GM18526 (cell line): Measurements from ENCODE around the gene FGF19.

ENCODE experiments used
- POLR2A ChIP-seq: IDR thresholded peaks from 3 replicates; pipeline ENCODE4 v1.6.1; 2011; ENCODE audit not compliant: insufficient read length; ENCODE audit errors: extremely low read depth

FGF19 gene

DNA sequence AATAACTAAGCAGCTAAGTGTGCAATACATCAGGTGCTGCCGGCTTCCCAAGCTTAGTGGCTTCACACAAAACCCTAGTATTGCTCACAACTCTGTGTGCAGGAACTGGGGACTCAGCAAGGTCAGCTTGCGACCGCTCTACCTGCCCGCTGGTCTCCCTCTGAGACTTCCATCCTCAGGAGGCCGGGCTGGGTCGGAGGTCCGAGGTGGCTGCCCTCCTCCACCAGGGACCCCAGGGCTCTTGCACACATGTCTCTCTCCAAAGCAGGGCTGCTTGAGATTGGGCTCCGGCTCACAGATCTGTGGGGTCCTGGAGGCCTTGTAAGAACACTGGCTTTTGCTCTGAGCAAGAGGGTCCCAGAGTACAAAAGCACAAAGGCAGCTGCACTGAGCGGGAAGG, 25.4 kb upstream of the FGF19 start:
- no peak for TF ChIP-seq POLR2A

GRCh38 chr11:69727266-69727665, 23.4 kb upstream of the FGF19 start:
- TF ChIP-seq POLR2A = no peak

- TF ChIP-seq POLR2A = no peak
Measured at GRCh38 chr11:69726481-69726880, 22.7 kb upstream of the FGF19 start.

- no peak for TF ChIP-seq POLR2A
Measured at GRCh38 chr11:69726019-69726418, 22.2 kb upstream of the FGF19 start.

- no peak for TF ChIP-seq POLR2A
Measured at GRCh38 chr11:69721745-69722144, 17.9 kb upstream of the FGF19 start.

- no peak for TF ChIP-seq POLR2A
Measured at GRCh38 chr11:69721106-69721505, 17.3 kb upstream of the FGF19 start.

GRCh38 chr11:69718912-69719311, 15.1 kb upstream of the FGF19 start:
- TF ChIP-seq POLR2A = no peak

DNA sequence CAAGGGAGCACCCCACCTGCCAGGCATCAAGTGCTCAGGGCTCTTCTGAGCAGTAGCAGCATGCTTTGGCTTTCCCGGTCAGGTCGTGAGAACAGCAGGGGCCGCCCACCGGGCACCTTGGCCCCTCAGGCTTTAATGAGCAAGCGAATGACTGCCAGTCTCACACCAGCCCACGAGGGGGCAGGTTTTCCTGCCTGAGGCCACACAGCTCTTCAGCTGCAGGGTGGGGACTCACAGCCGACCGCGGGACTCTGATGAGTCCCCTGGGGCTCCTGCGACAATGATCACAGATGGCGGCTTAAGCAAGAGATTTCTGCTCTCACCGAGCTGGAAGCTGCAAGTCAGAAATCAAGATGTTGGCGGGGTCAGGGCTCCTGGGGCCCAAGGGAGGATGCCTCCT, 14.3 kb upstream of the FGF19 start:
- TF ChIP-seq POLR2A = no peak

GRCh38 chr11:69716891-69717747, 13.3 kb upstream of the FGF19 start:
- no peak for TF ChIP-seq POLR2A

DNA sequence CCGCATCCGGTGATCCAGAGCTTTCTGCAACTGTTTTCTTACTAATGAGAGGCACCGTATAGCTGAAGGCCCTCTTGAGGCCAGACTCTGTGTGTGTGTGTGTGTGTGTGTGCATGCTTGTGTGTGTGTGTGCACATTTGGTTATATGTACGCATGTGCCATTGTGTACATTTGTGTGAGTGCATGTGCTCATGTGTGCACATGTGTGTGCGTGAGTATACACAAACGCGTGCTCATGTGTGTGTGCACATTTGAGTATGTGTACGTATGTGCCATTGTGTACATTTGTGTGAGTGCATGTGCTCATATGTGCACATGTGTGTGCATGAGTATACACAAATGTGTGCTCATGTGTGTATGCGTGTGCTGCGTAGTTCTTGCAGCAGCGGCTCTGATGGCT, 12.3 kb upstream of the FGF19 start:
- TF ChIP-seq POLR2A = no peak

DNA sequence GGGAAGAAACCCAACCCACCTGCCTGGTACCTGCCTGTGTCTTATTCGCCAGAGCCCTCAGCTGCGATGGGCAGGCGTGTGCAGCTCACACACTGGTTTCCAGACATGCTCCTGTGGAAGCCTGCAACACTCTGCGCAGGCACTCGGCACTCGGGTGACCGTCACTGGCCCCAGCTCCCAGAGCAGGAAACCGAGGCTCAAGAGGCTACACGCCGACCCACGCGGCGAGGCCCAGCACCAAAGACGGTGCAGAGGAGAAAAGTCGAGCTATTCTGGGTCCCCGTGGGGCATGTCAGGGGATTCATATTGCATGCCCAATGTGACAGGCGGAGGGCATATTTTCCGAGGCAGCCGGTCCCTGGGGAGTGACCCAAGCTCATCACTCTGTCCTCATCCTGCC, 11.6 kb upstream of the FGF19 start:
- no peak for TF ChIP-seq POLR2A

GRCh38 chr11:69711822-69712801, 8.3 kb upstream of the FGF19 start:
- no peak for TF ChIP-seq POLR2A

- no peak for TF ChIP-seq POLR2A
Measured at GRCh38 chr11:69708736-69709401, 5.0 kb upstream of the FGF19 start.

GRCh38 chr11:69707176-69707575, 3.4 kb upstream of the FGF19 start:
- TF ChIP-seq POLR2A = no peak
